Activated naive CD4-positive, alpha-beta T cell treated with anti-CD3 and anti-CD28 coated beads, Interleukin-2, amount 10 ng/mL, durations not matched to agents 7 days and 5 days (primary cell): ENCODE measurements around the gene MYCBP2.
"Not testable (repeated sequence)": the region's sequence is repeated elsewhere in the genome, so short reads cannot be mapped to it uniquely, and the experiment has no call there.

ENCODE experiments used
- CTCF ChIA-PET: fragments of 350-600 bp; sonication (Branson Sonifier 250); formaldehyde crosslinking; loops from one replicate; lab custom pipeline; 2021; ENCODE audit warnings: antibody characterized with exemption; lab: Charles Lee
- DNase-seq: peaks from one replicate; pipeline ENCODE4 v3.0.0-alpha.2; 2020
- H3K27ac Mint-ChIP-seq: one replicate; pipeline ENCODE4 v1.8.0; 2021; ENCODE audit warnings: mild to moderate bottlenecking, moderate library complexity, mixed read lengths
- H3K27me3 Mint-ChIP-seq: one replicate; pipeline ENCODE4 v1.8.0; 2021; ENCODE audit warnings: mild to moderate bottlenecking, mixed read lengths
- H3K36me3 Mint-ChIP-seq: one replicate; pipeline ENCODE4 v1.8.0; 2021; ENCODE audit warnings: mixed read lengths
- H3K4me1 Mint-ChIP-seq: one replicate; pipeline ENCODE4 v1.8.0; 2021; ENCODE audit warnings: mixed read lengths
- H3K4me3 Mint-ChIP-seq: one replicate; pipeline ENCODE4 v1.8.0; 2021; ENCODE audit warnings: mild to moderate bottlenecking, moderate library complexity, mixed read lengths
- H3K9me3 Mint-ChIP-seq: one replicate; pipeline ENCODE4 v1.8.0; 2021; ENCODE audit warnings: mixed read lengths

Gene MYCBP2

GRCh38 chr13:77329133-77329910 is 2.4 kb upstream of the MYCBP2 start:
- peak; percentile 96 for DNase-seq
- CTCF ChIA-PET, result interaction anchor here (3.8 kb wide), 1 partner anchor 148 kb away, joined by 26 read pairs; no protein-coding TSS in a partner anchor
- H3K27me3 Mint-ChIP-seq, result peaks cover 9% of the 10 kb centered on the region
- no peaks in the 10 kb centered on the region for H3K9me3 Mint-ChIP-seq
- H3K4me3 Mint-ChIP-seq, result peak overlapping the region; percentile 92
- peak overlapping the region; percentile 95 for H3K27ac Mint-ChIP-seq
- peaks cover 46% of the 10 kb centered on the region for H3K4me1 Mint-ChIP-seq
- peaks cover 9% of the 10 kb centered on the region for H3K36me3 Mint-ChIP-seq

GRCh38 chr13:77328819-77329132 is 1.9 kb upstream of the MYCBP2 start:
- CTCF ChIA-PET, result interaction anchor here (3.8 kb wide), 1 partner anchor 149 kb away, joined by 26 read pairs; no protein-coding TSS in a partner anchor

GRCh38 chr13:77325371-77325980 is 1.4 kb downstream of the MYCBP2 start:
- peak; percentile 22 for DNase-seq
- Mint-ChIP-seq H3K27ac (peak overlapping the region; percentile 99), H3K9me3 (no peaks in the 10 kb centered on the region), H3K4me1 (peaks cover 73% of the 10 kb centered on the region), H3K36me3 (peaks cover 21% of the 10 kb centered on the region), H3K27me3 (peaks cover 5% of the 10 kb centered on the region), H3K4me3 (peak overlapping the region; percentile 96)
- CTCF ChIA-PET, result interaction anchor here (0.6 to 1.6 kb wide), 4 partner anchors 9 to 300 kb away, joined by 3 to 6 read pairs (median 3); no protein-coding TSS in a partner anchor

More at GRCh38 chr13:77328819-77329132, 1.9 kb upstream of the MYCBP2 start:
- H3K4me3 Mint-ChIP-seq, result peak overlapping the region; percentile 92
- H3K9me3 Mint-ChIP-seq, result no peaks in the 10 kb centered on the region
- peaks cover 12% of the 10 kb centered on the region for H3K36me3 Mint-ChIP-seq
- DNase-seq, result no peak
- peak overlapping the region; percentile 95 for H3K27ac Mint-ChIP-seq
- peaks cover 52% of the 10 kb centered on the region for H3K4me1 Mint-ChIP-seq
- H3K27me3 Mint-ChIP-seq, result peaks cover 8% of the 10 kb centered on the region

GRCh38 chr13:77323858-77324257 is 3.0 kb downstream of the MYCBP2 start:
- Mint-ChIP-seq H3K27ac (peak overlapping the region; percentile 0), H3K4me1 (peaks cover 79% of the 10 kb centered on the region), H3K36me3 (peaks cover 23% of the 10 kb centered on the region), H3K27me3 (peaks cover 5% of the 10 kb centered on the region), H3K4me3 (peak overlapping the region; percentile 96), H3K9me3 (no peaks in the 10 kb centered on the region)
- DNase-seq, result no peak
- CTCF ChIA-PET, result no interaction called here

GRCh38 chr13:77319536-77319935 is 7.4 kb downstream of the MYCBP2 start:
- H3K36me3 Mint-ChIP-seq, result peaks cover 22% of the 10 kb centered on the region
- DNase-seq, result no peak
- no peaks in the 10 kb centered on the region for H3K27me3 Mint-ChIP-seq
- CTCF ChIA-PET, result interaction anchor here (1.0 to 2.1 kb wide), 3 partner anchors 55 to 159 kb away, joined by 3 to 7 read pairs (median 3); no protein-coding TSS in a partner anchor
- peaks cover 73% of the 10 kb centered on the region for H3K4me1 Mint-ChIP-seq
- H3K9me3 Mint-ChIP-seq, result no peaks in the 10 kb centered on the region
- H3K27ac Mint-ChIP-seq, result no peak overlapping the region
- no peak overlapping the region for H3K4me3 Mint-ChIP-seq

- CTCF ChIA-PET, result interaction anchor here (2.1 kb wide), 1 partner anchor 159 kb away, joined by 7 read pairs; no protein-coding TSS in a partner anchor
- no peak overlapping the region for H3K4me3 Mint-ChIP-seq
These were observed 8.2 kb downstream of the MYCBP2 start for GRCh38 chr13:77318741-77319140.

GRCh38 chr13:77316430-77316829 is 10.5 kb downstream of the MYCBP2 start:
- no peaks in the 10 kb centered on the region for H3K27me3 Mint-ChIP-seq
- DNase-seq, result no peak
- no peak overlapping the region for H3K27ac Mint-ChIP-seq
- H3K4me3 Mint-ChIP-seq, result no peak overlapping the region
- peaks cover 62% of the 10 kb centered on the region for H3K4me1 Mint-ChIP-seq
- peaks cover 14% of the 10 kb centered on the region for H3K36me3 Mint-ChIP-seq
- CTCF ChIA-PET, result interaction anchor here (0.7 to 1.1 kb wide), 2 partner anchors 8 to 9 kb away, joined by 3 to 5 read pairs; no protein-coding TSS in a partner anchor
- H3K9me3 Mint-ChIP-seq, result no peaks in the 10 kb centered on the region

More at GRCh38 chr13:77318741-77319140, 8.2 kb downstream of the MYCBP2 start:
- peaks cover 73% of the 10 kb centered on the region for H3K4me1 Mint-ChIP-seq
- H3K9me3 Mint-ChIP-seq, result no peaks in the 10 kb centered on the region
- H3K36me3 Mint-ChIP-seq, result peaks cover 20% of the 10 kb centered on the region
- H3K27me3 Mint-ChIP-seq, result no peaks in the 10 kb centered on the region
- no peak for DNase-seq
- no peak overlapping the region for H3K27ac Mint-ChIP-seq

GRCh38 chr13:77315509-77315908 is 11.4 kb downstream of the MYCBP2 start:
- CTCF ChIA-PET, H3K4me3 Mint-ChIP-seq, H3K9me3 Mint-ChIP-seq, H3K27ac Mint-ChIP-seq, DNase-seq, H3K27me3 Mint-ChIP-seq: not testable (repeated sequence)
- Mint-ChIP-seq H3K4me1 (peaks cover 65% of the 10 kb centered on the region), H3K36me3 (peaks cover 17% of the 10 kb centered on the region)

- H3K27me3 Mint-ChIP-seq, result no peaks in the 10 kb centered on the region
- no peak overlapping the region for H3K4me3 Mint-ChIP-seq
- H3K36me3 Mint-ChIP-seq, result peaks cover 18% of the 10 kb centered on the region
These were observed 13.0 kb downstream of the MYCBP2 start for GRCh38 chr13:77313923-77314322.

GRCh38 chr13:77312311-77312710 is 14.6 kb downstream of the MYCBP2 start:
- Mint-ChIP-seq H3K27ac (no peak overlapping the region), H3K27me3 (no peaks in the 10 kb centered on the region), H3K4me1 (peaks cover 77% of the 10 kb centered on the region), H3K36me3 (peaks cover 18% of the 10 kb centered on the region), H3K4me3 (no peak overlapping the region), H3K9me3 (no peaks in the 10 kb centered on the region)
- CTCF ChIA-PET, result no interaction called here
- no peak for DNase-seq

More at GRCh38 chr13:77313923-77314322, 13.0 kb downstream of the MYCBP2 start:
- CTCF ChIA-PET, result no interaction called here
- no peak for DNase-seq
- H3K9me3 Mint-ChIP-seq, result no peaks in the 10 kb centered on the region
- peaks cover 67% of the 10 kb centered on the region for H3K4me1 Mint-ChIP-seq
- no peak overlapping the region for H3K27ac Mint-ChIP-seq

- CTCF ChIA-PET, result no interaction called here
- no peak overlapping the region for H3K27ac Mint-ChIP-seq
These were observed 16.2 kb downstream of the MYCBP2 start for GRCh38 chr13:77310579-77311279.

GRCh38 chr13:77310161-77310560 is 16.7 kb downstream of the MYCBP2 start:
- peaks cover 76% of the 10 kb centered on the region for H3K4me1 Mint-ChIP-seq
- H3K9me3 Mint-ChIP-seq, result no peaks in the 10 kb centered on the region
- H3K27ac Mint-ChIP-seq, result no peak overlapping the region
- DNase-seq, result no peak
- CTCF ChIA-PET, result no interaction called here
- no peak overlapping the region for H3K4me3 Mint-ChIP-seq
- H3K36me3 Mint-ChIP-seq, result peaks cover 17% of the 10 kb centered on the region
- no peaks in the 10 kb centered on the region for H3K27me3 Mint-ChIP-seq

More at GRCh38 chr13:77310579-77311279, 16.2 kb downstream of the MYCBP2 start:
- H3K4me3 Mint-ChIP-seq, result no peak overlapping the region
- no peaks in the 10 kb centered on the region for H3K27me3 Mint-ChIP-seq
- peaks cover 14% of the 10 kb centered on the region for H3K36me3 Mint-ChIP-seq
- no peak for DNase-seq
- no peaks in the 10 kb centered on the region for H3K9me3 Mint-ChIP-seq
- H3K4me1 Mint-ChIP-seq, result peaks cover 74% of the 10 kb centered on the region

GRCh38 chr13:77309254-77309653 is 17.6 kb downstream of the MYCBP2 start:
- no peaks in the 10 kb centered on the region for H3K9me3 Mint-ChIP-seq
- no peaks in the 10 kb centered on the region for H3K27me3 Mint-ChIP-seq
- H3K36me3 Mint-ChIP-seq, result peaks cover 20% of the 10 kb centered on the region
- H3K27ac Mint-ChIP-seq, result no peak overlapping the region
- CTCF ChIA-PET, result interaction anchor here (1.3 to 2.2 kb wide), 2 partner anchors 8 to 56 kb away, joined by 4 to 5 read pairs; no protein-coding TSS in a partner anchor
- H3K4me1 Mint-ChIP-seq, result peaks cover 71% of the 10 kb centered on the region
- no peak for DNase-seq
- no peak overlapping the region for H3K4me3 Mint-ChIP-seq

- no peak for DNase-seq
- H3K9me3 Mint-ChIP-seq, result no peaks in the 10 kb centered on the region
- peaks cover 17% of the 10 kb centered on the region for H3K36me3 Mint-ChIP-seq
- no peak overlapping the region for H3K27ac Mint-ChIP-seq
- CTCF ChIA-PET, result no interaction called here
- no peak overlapping the region for H3K4me3 Mint-ChIP-seq
- peaks cover 59% of the 10 kb centered on the region for H3K4me1 Mint-ChIP-seq
- H3K27me3 Mint-ChIP-seq, result no peaks in the 10 kb centered on the region
These were observed 20.4 kb downstream of the MYCBP2 start for GRCh38 chr13:77306458-77306857.
